Liver (tissue), 9 donors: ENCODE results near the gene CTXN1. TPM values are rescaled to one million over a fixed set of nuclear protein-coding genes. Genes with fewer than 3 reads are reported as not detected.
A peak's percentile ranks its signal among the peaks of the same experiment; 100 is the strongest.

Experiments used
- DNase-seq: peaks from one replicate; pipeline ENCODE4 v3.0.0-alpha.2; 2017; ENCODE audit warnings: low spot score
- H3K27ac ChIP-seq, 2 donors: one replicate each; pipeline ENCODE4 v1.7.0; 2013; ENCODE audit warnings: inconsistent platforms in 2 of 2, low read length in 2 of 2, control low read depth in 1 of 2, low read depth in 1 of 2, mild to moderate bottlenecking in 1 of 2
- H3K27me3 ChIP-seq, 4 donors: one replicate each; pipeline versions ENCODE4 v1.6.1 to v1.7.0; 2013; ENCODE audit warnings: low read length in 3 of 4, inconsistent platforms in 1 of 4, mild to moderate bottlenecking in 1 of 4, moderate library complexity in 1 of 4; ENCODE audit not compliant: control insufficient read depth in 4 of 4, insufficient read depth in 4 of 4
- H3K36me3 ChIP-seq, 4 donors: one replicate each; pipeline versions ENCODE4 v1.6.1 to v1.7.0; 2013; ENCODE audit warnings: low read length in 3 of 4, mild to moderate bottlenecking in 3 of 4, low read depth in 1 of 4, moderate library complexity in 1 of 4; ENCODE audit not compliant: control insufficient read depth in 4 of 4, insufficient read depth in 3 of 4
- H3K4me1 ChIP-seq, 4 donors: one replicate each; pipeline versions ENCODE4 v1.6.1 to v1.7.0; 2013; ENCODE audit warnings: low read length in 3 of 4, mild to moderate bottlenecking in 3 of 4, moderate library complexity in 1 of 4; ENCODE audit not compliant: control insufficient read depth in 4 of 4, insufficient read depth in 4 of 4
- H3K4me3 ChIP-seq, 3 donors: one replicate each; pipeline versions ENCODE4 v1.6.1 to v1.7.0; 2013; ENCODE audit warnings: low read length in 3 of 3, control low read depth in 1 of 3, low read depth in 1 of 3, mild to moderate bottlenecking in 1 of 3
- H3K9ac ChIP-seq, 2 donors: one replicate each; pipeline ENCODE4 v1.7.0; 2013; ENCODE audit warnings: low read length in 2 of 2, mild to moderate bottlenecking in 2 of 2, moderate library complexity in 2 of 2, control low read depth in 1 of 2, low read depth in 1 of 2
- H3K9me3 ChIP-seq, 4 donors: one replicate each; pipeline versions ENCODE4 v1.6.1 to v1.7.0; 2013; ENCODE audit warnings: low read length in 3 of 4; ENCODE audit not compliant: control insufficient read depth in 4 of 4
- EGR1 ChIP-seq, 2 donors: IDR thresholded peaks; 2 replicates each; pipeline ENCODE4 v1.6.1; 2016 to 2018; ENCODE audit warnings: antibody characterized with exemption in 2 of 2, low read depth in 2 of 2
- FOXA1 ChIP-seq: IDR thresholded peaks from 2 replicates; pipeline ENCODE4 v1.6.1; 2016; ENCODE audit warnings: antibody characterized with exemption
- FOXA2 ChIP-seq: IDR thresholded peaks from 2 replicates; pipeline ENCODE4 v1.6.1; 2016; ENCODE audit warnings: antibody characterized with exemption
- HNF4A ChIP-seq, 2 donors: conservative IDR thresholded peaks; 2 replicates each; pipeline ENCODE4 v1.6.1; 2016; ENCODE audit warnings: antibody characterized with exemption in 2 of 2, mild to moderate bottlenecking in 2 of 2
- HNF4G ChIP-seq: IDR thresholded peaks from 2 replicates; pipeline ENCODE4 v1.6.1; 2016; ENCODE audit warnings: antibody characterized with exemption
- NR2F2 ChIP-seq: IDR thresholded peaks from 2 replicates; pipeline ENCODE4 v1.6.1; 2016; ENCODE audit warnings: antibody characterized with exemption
- RAD21 ChIP-seq, 2 donors: IDR thresholded peaks; 2 replicates each; pipeline ENCODE4 v1.6.1; 2016; ENCODE audit warnings: antibody characterized with exemption in 2 of 2, mild to moderate bottlenecking in 2 of 2
- RXRA ChIP-seq, 2 donors: IDR thresholded peaks; 2 replicates each; pipeline ENCODE4 v1.6.1; 2017 to 2018; ENCODE audit warnings: antibody characterized with exemption in 2 of 2, mild to moderate bottlenecking in 1 of 2
- SP1 ChIP-seq: IDR thresholded peaks from 2 replicates; pipeline ENCODE4 v1.6.1; 2018; ENCODE audit warnings: antibody characterized with exemption, mild to moderate bottlenecking
- TAF1 ChIP-seq: conservative IDR thresholded peaks from 2 replicates; pipeline ENCODE4 v1.6.1; 2016; ENCODE audit warnings: antibody characterized with exemption, mild to moderate bottlenecking
- YY1 ChIP-seq: IDR thresholded peaks from 2 replicates; pipeline ENCODE4 v1.6.1; 2016; ENCODE audit warnings: antibody characterized with exemption, mild to moderate bottlenecking
- WGBS: extraction: QIAGEN DNeasy Blood & Tissue Kit; methylation state at CpG from one replicate; pipeline ENCODE4 v1.1.7; 2013; 5-methylcytosine and 5-hydroxymethylcytosine counted together
- polyA plus RNA-seq, 2 donors: library from polyadenylated mRNA; stranded (reverse) in 1 of 2; unstranded in 1 of 2; fragments of 200-250 nt in 1 of 2; fragments of >200 nt in 1 of 2; fragmentation: Nextera tagmentation in 1 of 2; extraction: Ambion mirVana in 1 of 2; gene quantifications; one replicate each; pipeline versions ENCODE4 v1.2.1 to v1.2.3, GENCODE V29; 2013 to 2015
- total RNA-seq, 2 donors: library from RNA; depleted of rRNA; stranded (reverse); fragments of >200 nt; gene quantifications; one replicate each; pipeline ENCODE4 v1.2.3, GENCODE V29; 2014
- TF ChIP-seq, protein P1 (sequence below): IDR thresholded peaks from 2 replicates; pipeline ENCODE4 v1.6.1; 2016; ENCODE audit warnings: antibody characterized with exemption, mild to moderate bottlenecking
- TF ChIP-seq, protein P2 (sequence below): fragments of 150-350 bp; IDR thresholded peaks from 2 replicates; pipeline ENCODE4 v1.5.1; 2017; ENCODE audit warnings: improper control_type of control experiment, low read depth, low read length; ENCODE audit not compliant: missing input control
- TF ChIP-seq, protein P3 (sequence below): IDR thresholded peaks from 2 replicates; pipeline ENCODE4 v1.6.1; 2016; ENCODE audit warnings: antibody characterized with exemption
- donor health status: healthy.
- donor health status: healthy.
- donor health status: healthy.
- donor health status: healthy.
- donor health status: healthy.

The CTXN1 gene
- total and polyA plus RNA-seq, 4 donors: 0.07 to 0.14 (median 0.08) TPM; not detected in 1

DNA sequence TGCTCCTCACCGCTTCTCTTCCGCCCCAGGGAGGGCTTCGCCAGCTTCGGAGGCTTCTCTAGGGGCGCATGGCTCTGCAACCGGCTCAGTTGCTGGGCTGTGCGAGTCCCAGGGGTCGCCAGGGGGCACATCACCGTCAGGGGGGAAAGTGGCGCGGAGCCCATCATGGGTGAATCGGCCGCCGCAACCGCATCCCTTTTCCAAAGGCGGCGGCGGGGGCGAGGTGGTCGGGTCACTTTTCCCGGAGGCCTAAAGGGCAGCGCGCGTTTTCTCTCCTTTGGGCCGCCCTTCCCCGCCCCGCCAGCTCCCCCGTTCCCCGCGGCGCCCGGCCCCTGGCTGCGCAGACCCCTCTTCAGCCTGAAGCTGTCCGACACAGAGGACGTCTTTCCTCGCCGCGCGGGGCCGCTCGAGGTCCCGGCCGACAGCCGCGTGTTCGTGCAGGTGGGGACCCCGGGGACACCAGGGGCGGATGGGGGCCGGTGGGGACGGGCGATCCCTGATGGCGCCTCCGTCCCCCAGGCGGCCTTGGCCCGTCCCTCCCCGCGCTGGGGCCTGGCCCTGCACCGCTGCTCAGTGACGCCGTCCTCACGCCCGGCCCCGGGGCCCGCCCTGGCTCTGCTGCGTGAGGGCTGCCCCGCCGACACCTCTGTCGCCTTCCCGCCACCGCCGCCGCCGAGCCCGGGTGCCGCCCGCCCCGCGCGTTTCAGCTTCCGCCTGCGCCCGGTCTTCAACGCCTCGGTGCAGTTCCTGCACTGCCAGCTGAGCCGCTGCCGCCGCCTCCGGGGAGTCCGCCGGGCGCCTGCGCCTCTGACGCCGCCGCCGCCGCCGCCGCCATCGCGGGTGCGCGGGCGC, 9.6 kb downstream of the CTXN1 start (continued):
- TF ChIP-seq, protein P1, sequence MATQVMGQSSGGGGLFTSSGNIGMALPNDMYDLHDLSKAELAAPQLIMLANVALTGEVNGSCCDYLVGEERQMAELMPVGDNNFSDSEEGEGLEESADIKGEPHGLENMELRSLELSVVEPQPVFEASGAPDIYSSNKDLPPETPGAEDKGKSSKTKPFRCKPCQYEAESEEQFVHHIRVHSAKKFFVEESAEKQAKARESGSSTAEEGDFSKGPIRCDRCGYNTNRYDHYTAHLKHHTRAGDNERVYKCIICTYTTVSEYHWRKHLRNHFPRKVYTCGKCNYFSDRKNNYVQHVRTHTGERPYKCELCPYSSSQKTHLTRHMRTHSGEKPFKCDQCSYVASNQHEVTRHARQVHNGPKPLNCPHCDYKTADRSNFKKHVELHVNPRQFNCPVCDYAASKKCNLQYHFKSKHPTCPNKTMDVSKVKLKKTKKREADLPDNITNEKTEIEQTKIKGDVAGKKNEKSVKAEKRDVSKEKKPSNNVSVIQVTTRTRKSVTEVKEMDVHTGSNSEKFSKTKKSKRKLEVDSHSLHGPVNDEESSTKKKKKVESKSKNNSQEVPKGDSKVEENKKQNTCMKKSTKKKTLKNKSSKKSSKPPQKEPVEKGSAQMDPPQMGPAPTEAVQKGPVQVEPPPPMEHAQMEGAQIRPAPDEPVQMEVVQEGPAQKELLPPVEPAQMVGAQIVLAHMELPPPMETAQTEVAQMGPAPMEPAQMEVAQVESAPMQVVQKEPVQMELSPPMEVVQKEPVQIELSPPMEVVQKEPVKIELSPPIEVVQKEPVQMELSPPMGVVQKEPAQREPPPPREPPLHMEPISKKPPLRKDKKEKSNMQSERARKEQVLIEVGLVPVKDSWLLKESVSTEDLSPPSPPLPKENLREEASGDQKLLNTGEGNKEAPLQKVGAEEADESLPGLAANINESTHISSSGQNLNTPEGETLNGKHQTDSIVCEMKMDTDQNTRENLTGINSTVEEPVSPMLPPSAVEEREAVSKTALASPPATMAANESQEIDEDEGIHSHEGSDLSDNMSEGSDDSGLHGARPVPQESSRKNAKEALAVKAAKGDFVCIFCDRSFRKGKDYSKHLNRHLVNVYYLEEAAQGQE: no peak
- TF ChIP-seq EGR1 (IDR thresholded peaks at IDR 0.05; ENCODE audit: low read depth in 2 of 2): no peak
- TF ChIP-seq SP1: no peak
- TF ChIP-seq FOXA1: no peak
- TF ChIP-seq HNF4G: no peak
- TF ChIP-seq RAD21 (IDR thresholded peaks at IDR 0.05): no peak
- TF ChIP-seq, protein P2, sequence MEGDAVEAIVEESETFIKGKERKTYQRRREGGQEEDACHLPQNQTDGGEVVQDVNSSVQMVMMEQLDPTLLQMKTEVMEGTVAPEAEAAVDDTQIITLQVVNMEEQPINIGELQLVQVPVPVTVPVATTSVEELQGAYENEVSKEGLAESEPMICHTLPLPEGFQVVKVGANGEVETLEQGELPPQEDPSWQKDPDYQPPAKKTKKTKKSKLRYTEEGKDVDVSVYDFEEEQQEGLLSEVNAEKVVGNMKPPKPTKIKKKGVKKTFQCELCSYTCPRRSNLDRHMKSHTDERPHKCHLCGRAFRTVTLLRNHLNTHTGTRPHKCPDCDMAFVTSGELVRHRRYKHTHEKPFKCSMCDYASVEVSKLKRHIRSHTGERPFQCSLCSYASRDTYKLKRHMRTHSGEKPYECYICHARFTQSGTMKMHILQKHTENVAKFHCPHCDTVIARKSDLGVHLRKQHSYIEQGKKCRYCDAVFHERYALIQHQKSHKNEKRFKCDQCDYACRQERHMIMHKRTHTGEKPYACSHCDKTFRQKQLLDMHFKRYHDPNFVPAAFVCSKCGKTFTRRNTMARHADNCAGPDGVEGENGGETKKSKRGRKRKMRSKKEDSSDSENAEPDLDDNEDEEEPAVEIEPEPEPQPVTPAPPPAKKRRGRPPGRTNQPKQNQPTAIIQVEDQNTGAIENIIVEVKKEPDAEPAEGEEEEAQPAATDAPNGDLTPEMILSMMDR: no peak
- TF ChIP-seq, protein P3, sequence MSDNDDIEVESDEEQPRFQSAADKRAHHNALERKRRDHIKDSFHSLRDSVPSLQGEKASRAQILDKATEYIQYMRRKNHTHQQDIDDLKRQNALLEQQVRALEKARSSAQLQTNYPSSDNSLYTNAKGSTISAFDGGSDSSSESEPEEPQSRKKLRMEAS: no peak

DNA sequence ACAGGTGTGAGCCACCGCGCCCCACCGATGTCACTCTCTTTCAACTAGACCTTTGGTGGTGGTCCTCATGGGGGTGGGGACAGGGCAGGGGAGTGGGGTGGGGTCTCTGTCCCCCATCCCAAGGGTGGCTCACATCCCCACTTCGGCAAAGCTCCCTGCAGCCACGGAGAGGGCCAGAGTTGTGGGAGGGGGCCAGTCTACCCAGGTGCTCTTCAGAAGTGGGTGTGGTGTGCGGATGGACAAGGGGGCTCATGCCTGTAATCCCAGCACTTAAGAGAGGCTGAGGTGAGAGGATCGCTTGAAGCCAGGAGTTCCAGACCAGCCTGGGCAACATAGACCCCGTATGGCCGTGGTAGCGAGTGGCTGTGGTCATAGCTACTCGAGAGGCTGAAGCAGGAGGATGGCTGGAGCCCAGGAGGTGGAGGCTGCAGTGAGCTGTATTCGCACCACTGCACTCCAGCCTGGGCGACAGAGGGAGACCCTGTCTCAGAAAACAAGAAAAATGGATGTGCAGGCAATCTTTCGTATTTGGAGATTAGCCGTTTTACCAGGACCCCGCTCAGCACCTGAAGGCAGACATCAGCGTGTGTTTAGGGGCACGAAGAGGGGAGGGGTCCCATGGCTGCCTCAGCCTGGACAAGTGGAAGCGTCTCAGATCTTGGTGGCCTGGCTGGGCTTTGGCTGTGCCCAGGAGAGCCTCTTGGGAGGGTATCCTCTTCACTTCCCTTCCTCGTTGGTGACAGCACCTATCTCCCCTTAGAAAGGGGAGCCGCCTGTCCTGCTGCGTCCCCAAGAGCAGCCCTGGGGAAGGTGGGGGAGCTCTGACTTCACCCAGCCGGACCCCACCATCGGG, 10.5 kb downstream of the CTXN1 start:
- Histone ChIP-seq H3K27me3 (no peaks in the 10 kb centered on the region), H3K9ac (no peak overlapping the region), H3K4me3 (peak overlapping the region in 1 of 3 donors; percentile 40), H3K9me3 (no peaks in the 10 kb centered on the region), H3K36me3 (peaks cover 0 to 20% (median 10%) of the 10 kb centered on the region in 4 donors), H3K4me1 (peaks cover 17 to 51% (median 29%) of the 10 kb centered on the region in 4 donors), H3K27ac (no peak overlapping the region)
- 47% methylated on average over 24 of the region's 24 CpGs for WGBS
- no peak for DNase-seq
- TF ChIP-seq, protein P2: no peak
- TF ChIP-seq YY1 (no peak), SP1 (no peak), TAF1 (no peak), RXRA (IDR thresholded peaks at IDR 0.05) (no peak), NR2F2 (no peak), HNF4A (conservative IDR thresholded peaks at IDR 0.05) (no peak), FOXA2 (no peak), FOXA1 (no peak), RAD21 (IDR thresholded peaks at IDR 0.05) (no peak)
